ENCODE results near the gene SHOX. TPM values are rescaled to one million over a fixed set of nuclear protein-coding genes. Genes with fewer than 3 reads are reported as not detected.

SHOX gene
- total RNA-seq, 1 experiment from 2014 or later = 0.24 TPM

GRCh38 chrX:679291-679979 lies 48.8 kb downstream of the SHOX start:
- H2AK5ac ChIP-seq (ENCODE audit: insufficient read length, low read length) = no peak overlapping the region
- no peak overlapping the region for H3K18ac ChIP-seq (ENCODE audit: insufficient read length, low read depth, low read length)
- no peak overlapping the region for H2AFZ ChIP-seq (ENCODE audit: low read length)
- no peak overlapping the region for H2BK12ac ChIP-seq (ENCODE audit: insufficient read length, low read depth, low read length)
- Mint-ChIP-seq H3K9me3 (peaks cover 7 to 8% of the 10 kb centered on the region in 2 experiments; a peak in 2 of 5 replicates), H3K36me3 (ENCODE audit: insufficient read depth in 1 of 3, low read depth in 3 of 3) (no peaks in the 10 kb centered on the region; a peak in 2 of 7 replicates), H3K27ac (no peak overlapping the region; a peak in 2 of 7 replicates), H3K4me1 (peaks cover 24 to 34% of the 10 kb centered on the region in 2 experiments), H3K4me3 (no peak overlapping the region), H3K27me3 (ENCODE audit: low read depth) (peaks cover 33% of the 10 kb centered on the region)
- no peak overlapping the region for H3K14ac ChIP-seq (ENCODE audit: insufficient read depth, low read length)
- no peaks in the 10 kb centered on the region for H3K9me3 ChIP-seq (ENCODE audit: control insufficient read depth, low read depth, low read length)
- no peak overlapping the region for H2BK20ac ChIP-seq (ENCODE audit: low read depth, low read length, poor library complexity, severe bottlenecking)
- H4K5ac ChIP-seq (ENCODE audit: insufficient read length, low read depth, low read length) = no peak overlapping the region
- H3K4ac ChIP-seq (ENCODE audit: low read depth, low read length) = no peak overlapping the region
- no peak overlapping the region for H2BK120ac ChIP-seq (ENCODE audit: low read depth, low read length, poor library complexity, severe bottlenecking)
- H3K23ac ChIP-seq (ENCODE audit: insufficient read length, low read depth, low read length) = no peak overlapping the region
- H3K79me2 ChIP-seq (ENCODE audit: insufficient read depth, low read length) = no peaks in the 10 kb centered on the region
- WGBS (ENCODE audit: extremely low coverage, insufficient read length, low lambda C conversion rate) = no CpG with 5 or more reads among the region's 39 CpGs
- no peaks in the 10 kb centered on the region for H4K20me1 ChIP-seq (ENCODE audit: control insufficient read depth, insufficient read depth, insufficient read length)
- H3K79me1 ChIP-seq (ENCODE audit: insufficient read depth, low read depth, low read length, poor library complexity, severe bottlenecking) = no peaks in the 10 kb centered on the region
- no peak overlapping the region for H4K8ac ChIP-seq (replicated peaks; ENCODE audit: insufficient read length, low read depth, low read length)
- H3K9ac ChIP-seq (ENCODE audit: extremely low read depth, insufficient read length, low read length) = no peak overlapping the region
- no peak overlapping the region for H4K91ac ChIP-seq (ENCODE audit: insufficient read length, low read depth, low read length)
- peaks cover 3% of the 10 kb centered on the region; the same call in 1 of the 2 replicates for H3K4me1 ChIP-seq (ENCODE audit: insufficient read depth, low read length)
- no peaks in the 10 kb centered on the region for H3K27me3 ChIP-seq (ENCODE audit: insufficient read depth, low read length)
- no peak for TF ChIP-seq CTCF (conservative IDR thresholded peaks at IDR 0.05)
- no peaks in the 10 kb centered on the region for H3K23me2 ChIP-seq (ENCODE audit: insufficient read length, low read depth, low read length, poor library complexity, severe bottlenecking)
- H2BK15ac ChIP-seq (ENCODE audit: low read depth, low read length) = no peak overlapping the region
- H3K56ac ChIP-seq (ENCODE audit: insufficient read length, low read depth, low read length) = no peak overlapping the region
- H3T11ph ChIP-seq (ENCODE audit: low read length) = no peak overlapping the region
- no peak overlapping the region for H3K27ac ChIP-seq (ENCODE audit: insufficient read length, low read depth, low read length)
- no peak overlapping the region for H3K4me2 ChIP-seq (ENCODE audit: insufficient read depth, insufficient read length, low read length)
- no peak overlapping the region for H2BK5ac ChIP-seq (ENCODE audit: insufficient read length, low read length)
- DNase-seq = no peak
